Naive thymus-derived CD8-positive, alpha-beta T cell (primary cell): ENCODE results near the gene CHST15. TPM values are rescaled to one million over a fixed set of nuclear protein-coding genes. Genes with fewer than 3 reads are reported as not detected.
A peak's percentile ranks its signal among the peaks of the same experiment; 100 is the strongest.

Experiments used
- ATAC-seq, 2 donors: fragments of 150-1000 bp; cut with Tn5 transposase in 1 of 2; sonication (Bioruptor Pico), chemical (Tn5 transposase) in 1 of 2; 1 replicate in 1 of 2; 2 replicates in 1 of 2; pipeline ENCODE4 v1.10.0; 2021; ENCODE audit warnings: mild to moderate bottlenecking in 2 of 2, moderate library complexity in 2 of 2
- POLR2A ChIA-PET: fragments of 350-600 bp; sonication (Branson Sonifier 250); formaldehyde crosslinking; loops from one replicate; lab custom pipeline; 2021; ENCODE audit warnings: antibody characterized with exemption; lab: Charles Lee
- DNase-seq, 10 donors: peaks; one replicate each; pipeline versions ENCODE4 v3.0.0 to v3.0.0-alpha.2; 2020 to 2022
- H3K27ac Mint-ChIP-seq, 10 donors: one replicate each; pipeline ENCODE4 v1.8.0; 2020 to 2022; ENCODE audit warnings: mild to moderate bottlenecking in 10 of 10, mixed read lengths in 10 of 10, moderate library complexity in 4 of 10, inconsistent platforms in 1 of 10
- H3K27me3 Mint-ChIP-seq, 5 donors: one replicate each; pipeline ENCODE4 v1.8.0; 2021 to 2022; ENCODE audit warnings: mixed read lengths in 5 of 5
- H3K36me3 Mint-ChIP-seq, 3 donors: one replicate each; pipeline ENCODE4 v1.8.0; 2020 to 2022; ENCODE audit warnings: mixed read lengths in 3 of 3, mild to moderate bottlenecking in 2 of 3, inconsistent platforms in 1 of 3
- H3K4me1 Mint-ChIP-seq, 4 donors: one replicate each; pipeline ENCODE4 v1.8.0; 2021 to 2022; ENCODE audit warnings: mixed read lengths in 4 of 4
- H3K4me3 Mint-ChIP-seq, 10 donors: one replicate each; pipeline ENCODE4 v1.8.0; 2020 to 2022; ENCODE audit warnings: mild to moderate bottlenecking in 10 of 10, mixed read lengths in 10 of 10, moderate library complexity in 6 of 10, inconsistent platforms in 1 of 10
- H3K9me3 Mint-ChIP-seq, 9 donors: one replicate each; pipeline ENCODE4 v1.8.0; 2020 to 2022; ENCODE audit warnings: mixed read lengths in 9 of 9, mild to moderate bottlenecking in 3 of 9, inconsistent platforms in 1 of 9, moderate library complexity in 1 of 9
- polyA plus RNA-seq, 3 donors: library from polyadenylated mRNA; unstranded; fragments of 300-500 nt; fragmentation: Illumina TruSeq; gene quantifications; one replicate each; pipeline ENCODE4 v1.2.3, GENCODE V29; 2021
- total RNA-seq, 8 experiments: library from RNA in 2 of 8; stranded (reverse) in 2 of 8; gene quantifications; one replicate each; pipeline ENCODE4 v1.2.3 and lab custom pipeline; 2021 to 2026

The CHST15 gene
- total and polyA plus RNA-seq, 5 experiments from 2014 or later = 0.05 to 2.4 (median 1.1) TPM; not detected in 1

DNA sequence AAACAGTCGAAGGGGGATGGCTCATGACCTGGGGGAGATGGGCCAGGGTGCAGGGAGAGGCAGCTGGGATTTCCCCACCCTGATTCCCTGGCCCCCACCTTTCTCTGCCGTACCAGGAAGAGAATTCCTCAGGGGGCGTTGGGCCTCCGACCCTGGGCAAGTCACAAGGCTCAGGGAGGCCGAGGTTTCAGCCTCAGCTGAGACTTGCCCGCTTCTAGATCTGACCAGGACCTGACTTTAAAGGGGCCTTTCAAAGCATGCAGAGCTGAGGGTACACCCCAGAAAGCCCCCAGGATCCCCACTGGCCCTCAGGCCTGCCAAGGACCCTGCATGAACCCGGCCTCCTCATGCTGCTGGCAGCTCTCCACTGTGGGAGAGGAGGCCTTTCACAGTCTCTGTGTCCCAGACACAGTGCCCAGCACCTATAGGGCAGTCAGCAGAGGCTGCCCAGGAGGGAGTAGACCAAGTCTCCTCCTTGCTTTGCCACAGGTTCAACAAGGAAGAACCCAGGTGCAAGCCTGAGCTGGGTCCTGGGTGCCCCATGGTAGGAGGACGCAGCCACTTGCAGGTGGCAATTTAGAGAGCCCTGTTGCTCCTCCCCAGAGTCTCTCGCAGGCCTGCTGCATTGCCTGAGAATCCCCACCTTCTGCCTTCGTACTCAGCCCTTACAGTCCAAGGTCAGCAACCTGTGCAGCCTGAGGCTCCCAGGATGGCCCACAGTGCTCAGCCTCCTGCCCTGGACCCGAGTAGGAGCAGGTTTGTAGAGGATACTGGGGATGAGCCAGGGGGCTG lies 89.3 kb downstream of the CHST15 start:
- POLR2A ChIA-PET = no interaction called here
- Mint-ChIP-seq H3K4me1 (peaks cover 0 to 6% (median 0%) of the 10 kb centered on the region in 4 donors), H3K36me3 (no peaks in the 10 kb centered on the region), H3K27ac (peak overlapping the region in 1 of 10 donors; percentile 9), H3K27me3 (peaks cover 0 to 10% (median 4%) of the 10 kb centered on the region in 5 donors), H3K9me3 (no peaks in the 10 kb centered on the region), H3K4me3 (no peak overlapping the region)
- ATAC-seq = no peak
- DNase-seq = no peak

DNA sequence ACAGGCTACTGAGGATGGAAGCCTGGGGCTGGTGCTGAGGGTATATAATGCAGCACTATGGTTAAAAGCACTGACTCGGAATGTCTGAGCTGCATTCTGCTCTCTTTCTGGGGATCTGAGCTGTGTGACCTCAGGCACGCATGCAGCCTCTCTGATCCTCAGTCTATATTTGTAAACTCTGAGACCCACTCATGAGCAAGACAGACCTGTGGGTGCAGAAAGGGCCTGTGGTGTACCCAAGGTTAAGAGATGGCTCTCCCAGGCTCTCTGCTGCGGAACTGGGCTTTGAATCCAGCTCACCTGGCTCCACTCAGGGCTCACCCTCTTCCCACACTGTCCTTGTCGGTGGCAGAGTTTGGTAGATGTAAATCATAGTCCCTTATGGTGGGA lies 89.9 kb downstream of the CHST15 start:
- peaks cover 0 to 14% (median 7%) of the 10 kb centered on the region in 5 donors for H3K27me3 Mint-ChIP-seq
- no peaks in the 10 kb centered on the region for H3K9me3 Mint-ChIP-seq
- POLR2A ChIA-PET = no interaction called here
- H3K4me1 Mint-ChIP-seq = peaks cover 0 to 6% (median 0%) of the 10 kb centered on the region in 4 donors
- no peak overlapping the region for H3K4me3 Mint-ChIP-seq
- DNase-seq (no peak), ATAC-seq (no peak)
- H3K36me3 Mint-ChIP-seq = no peaks in the 10 kb centered on the region
- no peak overlapping the region for H3K27ac Mint-ChIP-seq

- H3K9me3 Mint-ChIP-seq = no peaks in the 10 kb centered on the region
- peaks cover 0 to 6% (median 0%) of the 10 kb centered on the region in 4 donors for H3K4me1 Mint-ChIP-seq
- no peak overlapping the region for H3K27ac Mint-ChIP-seq
- POLR2A ChIA-PET = no interaction called here
- no peak overlapping the region for H3K4me3 Mint-ChIP-seq
- H3K27me3 Mint-ChIP-seq = peaks cover 0 to 15% (median 7%) of the 10 kb centered on the region in 5 donors
- H3K36me3 Mint-ChIP-seq = no peaks in the 10 kb centered on the region
- DNase-seq (no peak), ATAC-seq (no peak)
Measured at GRCh38 chr10:124003070-124003419, 90.4 kb downstream of the CHST15 start.

GRCh38 chr10:124002391-124003069 lies 90.9 kb downstream of the CHST15 start:
- no peak for DNase-seq
- H3K27ac Mint-ChIP-seq = peak overlapping the region in 1 of 10 donors; percentile 15

DNA sequence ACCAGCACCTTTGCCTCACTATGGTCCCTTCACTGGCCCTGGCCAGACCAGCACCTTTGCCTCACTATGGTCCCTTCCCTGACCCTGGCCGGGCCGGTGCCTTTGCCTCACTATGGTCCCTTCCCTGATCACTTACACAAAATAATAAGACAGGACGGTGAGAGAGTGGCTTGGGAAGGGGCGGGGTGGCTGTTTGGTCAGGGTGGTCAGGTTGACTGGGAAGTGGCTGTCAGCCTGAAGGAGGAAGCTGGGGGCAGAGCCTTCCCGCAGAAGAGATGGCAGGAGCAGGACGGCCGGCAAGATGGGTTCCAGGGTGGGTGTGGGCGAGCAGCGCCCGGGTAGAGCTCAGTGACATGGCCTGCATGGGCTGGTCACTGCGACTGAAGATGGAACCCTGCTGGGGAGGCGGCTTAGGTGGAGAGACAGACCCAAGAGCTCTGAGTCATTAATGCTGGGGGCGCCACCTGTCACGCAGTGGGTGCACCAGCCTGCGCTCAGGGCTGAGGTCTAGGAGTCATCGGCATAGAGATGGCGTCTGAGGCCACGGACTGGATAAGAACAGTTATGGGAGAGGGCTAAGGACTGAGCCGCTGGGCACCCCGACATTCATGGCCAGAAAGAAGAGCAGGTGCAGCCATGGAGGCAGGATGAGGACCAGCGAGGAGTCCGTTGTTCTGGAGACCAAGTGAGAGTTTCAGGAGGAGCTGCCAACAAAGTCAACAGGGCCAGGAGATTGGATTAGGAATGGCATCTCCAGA lies 91.8 kb downstream of the CHST15 start:
- H3K4me3 Mint-ChIP-seq = no peak overlapping the region
- no peak for DNase-seq
- ATAC-seq = no peak
- H3K36me3 Mint-ChIP-seq = no peaks in the 10 kb centered on the region
- H3K4me1 Mint-ChIP-seq = peaks cover 0 to 12% (median 0%) of the 10 kb centered on the region in 4 donors
- peak overlapping the region in 1 of 10 donors; percentile 88 for H3K27ac Mint-ChIP-seq
- H3K9me3 Mint-ChIP-seq = no peaks in the 10 kb centered on the region
- POLR2A ChIA-PET = no interaction called here
- peaks cover 5 to 20% (median 18%) of the 10 kb centered on the region in 5 donors for H3K27me3 Mint-ChIP-seq

More at GRCh38 chr10:124002391-124003069, 90.9 kb downstream of the CHST15 start:
- peaks cover 0 to 9% (median 0%) of the 10 kb centered on the region in 4 donors for H3K4me1 Mint-ChIP-seq
- H3K27me3 Mint-ChIP-seq = peaks cover 2 to 19% (median 11%) of the 10 kb centered on the region in 5 donors
- H3K4me3 Mint-ChIP-seq = no peak overlapping the region
- H3K36me3 Mint-ChIP-seq = no peaks in the 10 kb centered on the region
- no peaks in the 10 kb centered on the region for H3K9me3 Mint-ChIP-seq
- ATAC-seq = no peak
- POLR2A ChIA-PET = no interaction called here

- POLR2A ChIA-PET = no interaction called here
- no peaks in the 10 kb centered on the region for H3K36me3 Mint-ChIP-seq
- H3K4me3 Mint-ChIP-seq = no peak overlapping the region
- ATAC-seq = no peak
- DNase-seq = no peak
- H3K27me3 Mint-ChIP-seq = peaks cover 5 to 26% (median 19%) of the 10 kb centered on the region in 5 donors
- no peak overlapping the region for H3K27ac Mint-ChIP-seq
- H3K4me1 Mint-ChIP-seq = peaks cover 0 to 17% (median under 1%) of the 10 kb centered on the region in 4 donors
- H3K9me3 Mint-ChIP-seq = no peaks in the 10 kb centered on the region
Measured at GRCh38 chr10:124000792-124001201, 92.6 kb downstream of the CHST15 start.

DNA sequence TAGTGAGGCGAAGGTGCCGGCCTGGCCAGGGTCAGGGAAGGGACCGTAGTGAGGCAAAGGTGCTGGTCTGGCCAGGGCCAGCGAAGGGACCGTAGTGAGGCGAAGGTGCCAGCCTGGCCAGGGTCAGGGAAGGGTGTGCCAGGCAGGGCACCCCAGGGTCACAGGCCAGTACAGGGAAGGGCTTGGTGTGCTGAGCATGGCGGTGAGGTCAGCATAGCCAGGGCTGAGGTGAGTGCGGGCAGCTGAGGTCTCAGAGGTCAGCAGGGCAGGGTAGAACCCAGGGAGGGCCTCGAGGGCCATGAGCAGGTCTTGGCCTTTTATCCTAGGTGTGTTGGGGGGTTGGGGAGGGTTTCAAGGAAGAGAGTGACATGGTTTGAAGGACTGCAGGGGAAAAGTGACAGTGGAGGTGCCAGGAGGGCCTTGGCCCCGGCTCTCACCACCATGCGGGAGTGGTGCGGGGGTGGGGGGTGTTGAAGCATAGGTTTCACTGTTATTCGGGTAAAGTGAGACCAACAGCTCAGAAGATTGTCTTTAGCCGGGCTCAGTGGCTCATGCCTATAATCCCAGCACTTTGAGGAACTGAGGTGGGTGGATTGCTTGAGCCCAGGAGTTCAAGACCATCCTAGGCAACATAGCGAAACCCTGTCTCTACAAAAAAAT lies 93.3 kb downstream of the CHST15 start:
- ATAC-seq (no peak), DNase-seq (no peak)
- H3K4me1 Mint-ChIP-seq = peaks cover 4 to 22% (median 6%) of the 10 kb centered on the region in 4 donors
- H3K27ac Mint-ChIP-seq = no peak overlapping the region
- POLR2A ChIA-PET = no interaction called here
- H3K4me3 Mint-ChIP-seq = no peak overlapping the region
- no peaks in the 10 kb centered on the region for H3K36me3 Mint-ChIP-seq
- H3K9me3 Mint-ChIP-seq = no peaks in the 10 kb centered on the region
- H3K27me3 Mint-ChIP-seq = peaks cover 5 to 31% (median 25%) of the 10 kb centered on the region in 5 donors

DNA sequence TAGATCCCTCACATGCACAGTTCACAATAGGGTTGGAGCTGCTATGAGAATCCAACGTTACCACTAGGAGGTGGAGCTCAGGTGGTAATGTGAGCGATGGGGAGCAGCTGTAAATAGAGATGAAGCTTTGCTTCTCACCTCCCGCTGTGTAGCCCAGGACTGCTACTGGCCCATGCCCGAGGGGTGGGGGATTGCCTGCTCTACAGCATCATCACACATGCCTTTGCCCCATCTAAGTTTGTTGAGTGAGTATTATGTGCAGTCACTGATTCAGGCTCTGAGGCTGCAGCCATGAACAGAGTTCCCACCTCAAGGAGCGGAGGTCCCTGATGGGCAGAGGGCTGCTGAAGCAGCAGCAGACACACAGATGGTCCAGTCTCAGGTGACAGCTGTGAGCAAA lies 94.1 kb downstream of the CHST15 start:
- DNase-seq (no peak), ATAC-seq (no peak)
- no peak overlapping the region for H3K4me3 Mint-ChIP-seq
- peaks cover 5 to 37% (median 33%) of the 10 kb centered on the region in 5 donors for H3K27me3 Mint-ChIP-seq
- peaks cover 8 to 26% (median 12%) of the 10 kb centered on the region in 4 donors for H3K4me1 Mint-ChIP-seq
- H3K36me3 Mint-ChIP-seq = no peaks in the 10 kb centered on the region
- POLR2A ChIA-PET = no interaction called here
- no peaks in the 10 kb centered on the region for H3K9me3 Mint-ChIP-seq
- H3K27ac Mint-ChIP-seq = no peak overlapping the region

DNA sequence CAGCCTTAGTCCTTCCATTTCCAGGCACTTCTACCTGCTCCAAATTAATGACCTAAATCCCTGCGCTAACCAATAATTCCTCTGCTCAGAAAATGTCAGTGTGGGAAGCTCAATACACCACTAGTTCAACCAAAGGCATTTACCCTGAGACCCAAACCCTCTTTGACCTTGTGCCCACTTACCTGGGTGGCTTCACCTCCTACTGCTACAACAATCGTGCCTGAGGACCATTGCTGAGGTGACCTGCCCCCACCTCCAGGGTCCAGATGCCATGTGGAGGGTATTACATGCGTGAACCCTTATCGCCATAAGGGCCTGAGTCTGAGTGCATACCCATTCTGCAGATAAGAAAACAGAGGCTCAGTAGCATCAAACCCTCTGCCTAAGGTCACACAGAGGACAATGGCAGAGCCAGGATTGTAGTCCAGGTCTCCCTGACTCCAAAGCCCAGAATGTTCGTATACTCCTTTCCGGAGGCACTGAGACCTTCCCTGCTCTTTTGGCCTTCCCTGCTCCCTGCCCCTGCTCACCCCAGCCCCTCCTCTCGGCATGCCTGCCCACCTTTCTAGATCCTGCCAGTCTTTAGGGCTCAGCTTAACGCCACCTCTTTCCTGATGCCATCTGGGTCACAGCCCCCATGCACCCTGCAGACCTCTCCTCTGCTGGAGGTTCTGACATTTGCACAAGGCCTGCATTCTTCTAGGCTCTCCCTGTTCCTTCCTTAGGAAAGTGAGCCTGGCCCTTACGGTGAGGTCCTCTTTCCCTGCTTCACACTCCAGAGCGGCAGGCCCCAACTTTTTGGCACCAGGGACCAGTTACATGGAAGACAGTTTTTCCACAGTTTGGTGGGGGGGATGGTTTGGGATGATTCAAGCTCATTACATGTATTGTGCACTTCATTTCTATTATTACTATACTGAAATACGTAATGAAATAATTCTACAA lies 94.9 kb downstream of the CHST15 start:
- ATAC-seq (no peak), DNase-seq (no peak)
- Mint-ChIP-seq H3K9me3 (no peaks in the 10 kb centered on the region), H3K4me3 (no peak overlapping the region), H3K36me3 (no peaks in the 10 kb centered on the region), H3K4me1 (peaks cover 8 to 28% (median 13%) of the 10 kb centered on the region in 4 donors), H3K27ac (no peak overlapping the region), H3K27me3 (peaks cover 7 to 45% (median 41%) of the 10 kb centered on the region in 5 donors)
- POLR2A ChIA-PET = no interaction called here

GRCh38 chr10:123997486-123998196 lies 95.8 kb downstream of the CHST15 start:
- Mint-ChIP-seq H3K9me3 (no peaks in the 10 kb centered on the region), H3K27me3 (peaks cover 13 to 53% (median 50%) of the 10 kb centered on the region in 5 donors), H3K4me3 (peak overlapping the region in 1 of 10 donors; percentile 7), H3K36me3 (no peaks in the 10 kb centered on the region), H3K4me1 (peaks cover 8 to 28% (median 13%) of the 10 kb centered on the region in 4 donors), H3K27ac (no peak overlapping the region)
- POLR2A ChIA-PET = no interaction called here
- DNase-seq = no peak
- ATAC-seq = no peak

GRCh38 chr10:123997013-123997412 lies 96.4 kb downstream of the CHST15 start:
- POLR2A ChIA-PET = no interaction called here
- H3K9me3 Mint-ChIP-seq = no peaks in the 10 kb centered on the region
- no peak for DNase-seq
- peaks cover 8 to 28% (median 13%) of the 10 kb centered on the region in 4 donors for H3K4me1 Mint-ChIP-seq
- H3K27ac Mint-ChIP-seq = no peak overlapping the region
- ATAC-seq = no peak
- H3K36me3 Mint-ChIP-seq = no peaks in the 10 kb centered on the region
- peaks cover 13 to 57% (median 52%) of the 10 kb centered on the region in 5 donors for H3K27me3 Mint-ChIP-seq
- no peak overlapping the region for H3K4me3 Mint-ChIP-seq
